Vagina (tissue), 2 donors: ENCODE measurements around the gene CERS1.

ENCODE experiments used
- CTCF ChIP-seq, 3 experiments: fragments of 450-650 bp in 2 of 3; fragments of 200-600 bp in 1 of 3; sonication (generic) in 1 of 3; IDR thresholded peaks; one replicate each; pipeline ENCODE4 v1.5.1; 2017 to 2019; ENCODE audit warnings: antibody characterized with exemption in 3 of 3, mild to moderate bottlenecking in 2 of 3, moderate library complexity in 2 of 3
- POLR2A ChIP-seq, 2 donors: fragments of 450-650 bp; IDR thresholded peaks; one replicate each; pipeline ENCODE4 v1.6.1; 2017; ENCODE audit warnings: antibody characterized with exemption in 2 of 2, mild to moderate bottlenecking in 2 of 2, moderate library complexity in 2 of 2
- POLR2AphosphoS5 ChIP-seq, 2 donors: sonication (generic); formaldehyde crosslinking; IDR thresholded peaks; one replicate each; pipeline ENCODE4 v1.9.0; 2017; ENCODE audit warnings: antibody characterized with exemption in 2 of 2, mild to moderate bottlenecking in 2 of 2, low read depth in 1 of 2; ENCODE audit not compliant: insufficient read depth in 1 of 2

- TF ChIP-seq CTCF (IDR thresholded peaks at IDR 0.05) (no peak), POLR2AphosphoS5 (IDR thresholded peaks at IDR 0.05; ENCODE audit: insufficient read depth in 1 of 2, low read depth in 1 of 2) (no peak), POLR2A (IDR thresholded peaks at IDR 0.05) (no peak)
Measured at GRCh38 chr19:18929311-18929710, 33.4 kb upstream of the CERS1 start.
